GM23338 (cell line): Measurements from ENCODE around the gene SLC7A14. TPM values are rescaled to one million over a fixed set of nuclear protein-coding genes. Genes with fewer than 3 reads are reported as not detected.
A peak's percentile ranks its signal among the peaks of the same experiment; 100 is the strongest.

Source experiments
- ATAC-seq: fragments of 200-7000 bp; cut with Tn5 transposase; 3 replicates; pipeline ENCODE4 v1.9.1; 2020
- DNase-seq: peaks from one replicate; pipeline ENCODE4 v3.0.0-alpha.2; 2015; ENCODE audit warnings: low spot score
- H2AFZ ChIP-seq: fragments of 200-600 bp; sonication (generic); 2 replicates; pipeline ENCODE4 v1.8.0; 2016; ENCODE audit warnings: antibody characterized with exemption, mild to moderate bottlenecking, moderate library complexity
- H3F3A ChIP-seq: fragments of 200-600 bp; sonication (generic); replicated peaks from 2 replicates; pipeline ENCODE4 v1.8.0; 2017; ENCODE audit warnings: antibody characterized with exemption, mixed run types, low read depth
- H3K27ac ChIP-seq: fragments of 200-600 bp; sonication (generic); 2 replicates; pipeline ENCODE4 v1.6.1; 2016; ENCODE audit warnings: low read depth
- H3K27me3 ChIP-seq: fragments of 200-600 bp; sonication (generic); 2 replicates; pipeline ENCODE4 v1.8.0; 2016; ENCODE audit warnings: mild to moderate bottlenecking, mixed run types, moderate library complexity; ENCODE audit not compliant: insufficient read depth
- H3K36me3 ChIP-seq: fragments of 200-600 bp; sonication (generic); 2 replicates; pipeline ENCODE4 v1.8.0; 2016; ENCODE audit warnings: mild to moderate bottlenecking; ENCODE audit not compliant: insufficient read depth
- H3K4me1 ChIP-seq: fragments of 200-600 bp; sonication (generic); 2 replicates; pipeline ENCODE4 v1.8.0; 2016; ENCODE audit warnings: mild to moderate bottlenecking, moderate library complexity; ENCODE audit not compliant: insufficient read depth
- H3K4me2 ChIP-seq: fragments of 200-600 bp; sonication (generic); 2 replicates; pipeline ENCODE4 v1.7.1; 2017; ENCODE audit warnings: mixed run types
- H3K4me3 ChIP-seq: fragments of 200-600 bp; sonication (generic); 2 replicates; pipeline ENCODE4 v1.6.1; 2016; ENCODE audit warnings: mixed run types
- H3K79me2 ChIP-seq: fragments of 200-600 bp; sonication (generic); replicated peaks from 2 replicates; pipeline ENCODE4 v1.8.0; 2017; ENCODE audit warnings: mild to moderate bottlenecking; ENCODE audit not compliant: insufficient read depth
- H3K9me2 ChIP-seq: fragments of 200-600 bp; sonication (generic); 2 replicates; pipeline ENCODE4 v1.8.0; 2017; ENCODE audit not compliant: insufficient read depth
- H4K20me1 ChIP-seq: fragments of 200-600 bp; sonication (generic); replicated peaks from 2 replicates; pipeline ENCODE4 v1.8.0; 2017; ENCODE audit warnings: mild to moderate bottlenecking; ENCODE audit not compliant: insufficient read depth
- H3K27ac Mint-ChIP-seq: 2 replicates; pipeline ENCODE4 v1.8.0; 2020; ENCODE audit warnings: inconsistent platforms, mild to moderate bottlenecking, moderate library complexity, mixed read lengths
- H3K27me3 Mint-ChIP-seq: 3 replicates; pipeline ENCODE4 v1.8.0; 2022; ENCODE audit warnings: low read depth, mild to moderate bottlenecking, moderate library complexity, mixed read lengths, inconsistent platforms; ENCODE audit not compliant: insufficient read depth, poor library complexity
- H3K36me3 Mint-ChIP-seq: 3 replicates; pipeline ENCODE4 v1.8.0; 2021; ENCODE audit warnings: low read depth, mild to moderate bottlenecking, inconsistent platforms, moderate library complexity, mixed read lengths
- H3K4me1 Mint-ChIP-seq: 3 replicates; pipeline ENCODE4 v1.8.0; 2020; ENCODE audit warnings: mild to moderate bottlenecking, inconsistent platforms, mixed read lengths
- H3K4me3 Mint-ChIP-seq: 3 replicates; pipeline ENCODE4 v1.8.0; 2021; ENCODE audit warnings: moderate library complexity, mild to moderate bottlenecking, inconsistent platforms, mixed read lengths
- H3K9me3 Mint-ChIP-seq: 3 replicates; pipeline ENCODE4 v1.8.0; 2020; ENCODE audit warnings: moderate library complexity, mild to moderate bottlenecking, inconsistent platforms, mixed read lengths
- CREB1 ChIP-seq: fragments of 250-450 bp; sonication (Bioruptor Pico); IDR thresholded peaks from 2 replicates; pipeline ENCODE4 v1.5.0; 2020; ENCODE audit warnings: low read depth, mild to moderate bottlenecking, moderate library complexity
- EZH2 ChIP-seq: fragments of 200-600 bp; sonication (generic); IDR thresholded peaks from one replicate; pipeline ENCODE4 v1.8.0; 2017; ENCODE audit warnings: antibody characterized with exemption, mild to moderate bottlenecking, low read depth; ENCODE audit not compliant: unreplicated experiment
- JUNB ChIP-seq: IDR thresholded peaks from one replicate; pipeline ENCODE4 v1.6.1; 2016; ENCODE audit warnings: antibody characterized with exemption; ENCODE audit not compliant: unreplicated experiment
- NANOG ChIP-seq: IDR thresholded peaks from 2 replicates; pipeline ENCODE4 v1.6.1; 2016; ENCODE audit warnings: antibody characterized with exemption, borderline replicate concordance
- POLR2AphosphoS5 ChIP-seq: IDR thresholded peaks from 2 replicates; pipeline ENCODE4 v1.6.1; 2016; ENCODE audit warnings: antibody characterized with exemption, low read depth
- ZNF114 ChIP-seq: fragments of 250-450 bp; sonication (Bioruptor Pico); IDR thresholded peaks from 2 replicates; pipeline ENCODE4 v1.5.0; 2020; ENCODE audit warnings: mild to moderate bottlenecking, moderate library complexity
- ZNF331 ChIP-seq: fragments of 250-450 bp; sonication (Bioruptor Pico); IDR thresholded peaks from 2 replicates; pipeline ENCODE4 v1.5.0; 2020; ENCODE audit warnings: low read depth, mild to moderate bottlenecking, moderate library complexity
- polyA plus RNA-seq: library from polyadenylated mRNA; unstranded; fragments of >200 nt; fragmentation: Nextera tagmentation; extraction: Ambion mirVana; gene quantifications from 2 replicates; pipeline ENCODE4 v1.2.1, GENCODE V29; 2016
- total RNA-seq: library from RNA; depleted of rRNA; stranded (reverse); fragments of >200 nt; shearing (Covaris generic); gene quantifications from 2 replicates; pipeline ENCODE4 v1.2.3, GENCODE V29; 2014
- TF ChIP-seq, protein P1 (sequence below): fragments of 250-450 bp; sonication (Bioruptor Pico); IDR thresholded peaks from 2 replicates; pipeline ENCODE4 v1.5.0; 2020; ENCODE audit warnings: mild to moderate bottlenecking, moderate library complexity
- TF ChIP-seq, protein P2 (sequence below), 2 experiments: fragments of 200-600 bp in 1 of 2; sonication (generic) in 1 of 2; conservative IDR thresholded peaks; 2 replicates each; pipeline versions ENCODE4 v1.5.1 to v1.6.1; 2016 to 2017; ENCODE audit warnings: antibody characterized with exemption in 2 of 2, low read depth in 2 of 2, mild to moderate bottlenecking in 2 of 2, moderate library complexity in 1 of 2
- TF ChIP-seq, protein P3 (sequence below): IDR thresholded peaks from 2 replicates; pipeline ENCODE4 v1.6.1; 2016; ENCODE audit warnings: antibody characterized with exemption

SLC7A14 gene
- total and polyA plus RNA-seq, 2 experiments from 2014 or later, result 0.49 to 0.82 TPM

DNA sequence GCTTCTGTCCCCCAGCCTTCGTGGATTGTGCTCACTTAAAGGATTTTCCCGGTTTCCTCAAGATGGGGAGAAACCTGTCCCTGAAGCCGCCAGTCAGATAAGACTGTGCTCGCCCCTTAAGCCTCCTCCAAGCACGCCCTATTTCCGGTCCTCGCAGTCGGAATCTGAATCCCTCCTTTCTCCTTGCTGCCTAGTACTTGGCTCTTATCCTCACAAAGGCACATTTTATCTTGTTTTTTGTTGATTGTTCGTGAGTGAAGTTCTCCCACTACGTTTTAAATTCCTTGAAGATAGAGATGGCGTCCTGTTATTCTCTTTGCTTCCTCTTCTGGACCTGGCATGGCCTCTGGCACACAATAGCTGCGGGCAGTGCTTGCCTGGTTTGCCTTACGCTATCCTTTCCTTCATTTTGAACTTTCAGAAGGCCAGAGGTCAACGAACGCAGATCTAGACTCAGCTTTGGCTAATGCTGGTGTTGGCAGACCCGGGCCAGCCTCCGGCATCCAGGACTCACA, 165.5 kb downstream of the SLC7A14 start:
- H3K27me3 Mint-ChIP-seq, result peaks cover 38% of the 10 kb centered on the region
- DNase-seq, result peak; percentile 68
- no peak overlapping the region for H3K27ac ChIP-seq
- peak overlapping the region; percentile 65 for H3K4me3 ChIP-seq
- H3K9me3 Mint-ChIP-seq, result 0 out of 3 replicates have a peak, but pooled peaks cover 2% of the 10 kb centered on the region
- H4K20me1 ChIP-seq, result no peaks in the 10 kb centered on the region
- peaks cover 27% of the 10 kb centered on the region for H3K4me1 ChIP-seq
- peak overlapping the region; percentile 52 for H3K4me3 Mint-ChIP-seq
- H3K4me2 ChIP-seq, result peak overlapping the region; percentile 92
- H3K27ac Mint-ChIP-seq, result no peak overlapping the region
- ATAC-seq, result peak; percentile 45
- peaks cover 19% of the 10 kb centered on the region for H3K4me1 Mint-ChIP-seq
- H3K36me3 ChIP-seq, result no peaks in the 10 kb centered on the region
- peaks cover 6% of the 10 kb centered on the region; the same call in 1 of the 3 replicates for H3K36me3 Mint-ChIP-seq
- peaks cover 59% of the 10 kb centered on the region for H3K27me3 ChIP-seq
- peak; percentile 53 for TF ChIP-seq EZH2
- TF ChIP-seq, protein P1, sequence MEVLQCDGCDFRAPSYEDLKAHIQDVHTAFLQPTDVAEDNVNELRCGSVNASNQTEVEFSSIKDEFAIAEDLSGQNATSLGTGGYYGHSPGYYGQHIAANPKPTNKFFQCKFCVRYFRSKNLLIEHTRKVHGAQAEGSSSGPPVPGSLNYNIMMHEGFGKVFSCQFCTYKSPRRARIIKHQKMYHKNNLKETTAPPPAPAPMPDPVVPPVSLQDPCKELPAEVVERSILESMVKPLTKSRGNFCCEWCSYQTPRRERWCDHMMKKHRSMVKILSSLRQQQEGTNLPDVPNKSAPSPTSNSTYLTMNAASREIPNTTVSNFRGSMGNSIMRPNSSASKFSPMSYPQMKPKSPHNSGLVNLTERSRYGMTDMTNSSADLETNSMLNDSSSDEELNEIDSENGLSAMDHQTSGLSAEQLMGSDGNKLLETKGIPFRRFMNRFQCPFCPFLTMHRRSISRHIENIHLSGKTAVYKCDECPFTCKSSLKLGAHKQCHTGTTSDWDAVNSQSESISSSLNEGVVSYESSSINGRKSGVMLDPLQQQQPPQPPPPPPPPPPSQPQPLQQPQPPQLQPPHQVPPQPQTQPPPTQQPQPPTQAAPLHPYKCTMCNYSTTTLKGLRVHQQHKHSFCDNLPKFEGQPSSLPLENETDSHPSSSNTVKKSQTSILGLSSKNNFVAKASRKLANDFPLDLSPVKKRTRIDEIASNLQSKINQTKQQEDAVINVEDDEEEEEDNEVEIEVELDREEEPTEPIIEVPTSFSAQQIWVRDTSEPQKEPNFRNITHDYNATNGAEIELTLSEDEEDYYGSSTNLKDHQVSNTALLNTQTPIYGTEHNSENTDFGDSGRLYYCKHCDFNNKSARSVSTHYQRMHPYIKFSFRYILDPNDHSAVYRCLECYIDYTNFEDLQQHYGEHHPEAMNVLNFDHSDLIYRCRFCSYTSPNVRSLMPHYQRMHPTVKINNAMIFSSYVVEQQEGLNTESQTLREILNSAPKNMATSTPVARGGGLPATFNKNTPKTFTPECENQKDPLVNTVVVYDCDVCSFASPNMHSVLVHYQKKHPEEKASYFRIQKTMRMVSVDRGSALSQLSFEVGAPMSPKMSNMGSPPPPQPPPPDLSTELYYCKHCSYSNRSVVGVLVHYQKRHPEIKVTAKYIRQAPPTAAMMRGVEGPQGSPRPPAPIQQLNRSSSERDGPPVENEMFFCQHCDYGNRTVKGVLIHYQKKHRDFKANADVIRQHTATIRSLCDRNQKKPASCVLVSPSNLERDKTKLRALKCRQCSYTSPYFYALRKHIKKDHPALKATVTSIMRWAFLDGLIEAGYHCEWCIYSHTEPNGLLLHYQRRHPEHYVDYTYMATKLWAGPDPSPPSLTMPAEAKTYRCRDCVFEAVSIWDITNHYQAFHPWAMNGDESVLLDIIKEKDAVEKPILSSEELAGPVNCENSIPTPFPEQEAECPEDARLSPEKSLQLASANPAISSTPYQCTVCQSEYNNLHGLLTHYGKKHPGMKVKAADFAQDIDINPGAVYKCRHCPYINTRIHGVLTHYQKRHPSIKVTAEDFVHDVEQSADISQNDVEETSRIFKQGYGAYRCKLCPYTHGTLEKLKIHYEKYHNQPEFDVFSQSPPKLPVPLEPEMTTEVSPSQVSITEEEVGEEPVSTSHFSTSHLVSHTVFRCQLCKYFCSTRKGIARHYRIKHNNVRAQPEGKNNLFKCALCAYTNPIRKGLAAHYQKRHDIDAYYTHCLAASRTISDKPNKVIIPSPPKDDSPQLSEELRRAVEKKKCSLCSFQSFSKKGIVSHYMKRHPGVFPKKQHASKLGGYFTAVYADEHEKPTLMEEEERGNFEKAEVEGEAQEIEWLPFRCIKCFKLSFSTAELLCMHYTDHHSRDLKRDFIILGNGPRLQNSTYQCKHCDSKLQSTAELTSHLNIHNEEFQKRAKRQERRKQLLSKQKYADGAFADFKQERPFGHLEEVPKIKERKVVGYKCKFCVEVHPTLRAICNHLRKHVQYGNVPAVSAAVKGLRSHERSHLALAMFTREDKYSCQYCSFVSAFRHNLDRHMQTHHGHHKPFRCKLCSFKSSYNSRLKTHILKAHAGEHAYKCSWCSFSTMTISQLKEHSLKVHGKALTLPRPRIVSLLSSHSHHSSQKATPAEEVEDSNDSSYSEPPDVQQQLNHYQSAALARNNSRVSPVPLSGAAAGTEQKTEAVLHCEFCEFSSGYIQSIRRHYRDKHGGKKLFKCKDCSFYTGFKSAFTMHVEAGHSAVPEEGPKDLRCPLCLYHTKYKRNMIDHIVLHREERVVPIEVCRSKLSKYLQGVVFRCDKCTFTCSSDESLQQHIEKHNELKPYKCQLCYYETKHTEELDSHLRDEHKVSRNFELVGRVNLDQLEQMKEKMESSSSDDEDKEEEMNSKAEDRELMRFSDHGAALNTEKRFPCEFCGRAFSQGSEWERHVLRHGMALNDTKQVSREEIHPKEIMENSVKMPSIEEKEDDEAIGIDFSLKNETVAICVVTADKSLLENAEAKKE (CRISPR knock-in tag), result no peak
- peaks cover 18% of the 10 kb centered on the region for H3F3A ChIP-seq
- H3K9me2 ChIP-seq, result 0 out of 2 replicates have a peak, but pooled peaks cover 4% of the 10 kb centered on the region
- peak overlapping the region; percentile 98 for H2AFZ ChIP-seq
- H3K79me2 ChIP-seq, result no peaks in the 10 kb centered on the region

DNA sequence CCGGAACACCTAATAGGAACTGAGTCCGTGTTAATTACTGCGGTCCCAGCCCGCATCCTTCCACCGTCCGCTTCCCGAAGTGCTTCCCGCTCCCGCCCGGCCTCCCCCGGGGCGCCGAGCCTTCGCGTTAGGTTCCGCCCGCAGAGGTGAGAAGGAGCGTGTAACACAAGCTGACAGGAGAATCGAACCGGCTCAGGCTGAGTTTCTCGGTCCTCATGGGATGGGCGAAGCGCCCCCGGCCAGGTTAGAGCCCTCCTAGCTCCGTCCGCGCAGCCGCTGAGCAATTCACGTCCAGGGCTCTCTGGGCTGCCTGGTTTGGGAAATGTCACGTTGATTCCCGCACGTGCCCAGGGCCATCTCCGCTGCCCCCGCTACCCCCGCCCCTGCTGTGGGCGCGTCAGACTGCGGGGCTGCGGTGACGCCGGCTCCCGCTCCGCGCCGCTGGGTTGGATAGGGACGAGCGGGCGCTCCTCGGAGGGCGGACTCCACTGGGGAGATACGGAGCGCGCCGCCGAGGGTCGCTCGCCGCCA, 166.3 kb downstream of the SLC7A14 start:
- Histone ChIP-seq H3K4me2 (peak overlapping the region; percentile 92), H3K4me3 (peak overlapping the region; percentile 65), H4K20me1 (no peaks in the 10 kb centered on the region), H3K9me2 (0 out of 2 replicates have a peak, but pooled peaks cover 4% of the 10 kb centered on the region), H3K4me1 (peaks cover 27% of the 10 kb centered on the region), H3K36me3 (no peaks in the 10 kb centered on the region), H3K27me3 (peaks cover 59% of the 10 kb centered on the region), H3K79me2 (no peaks in the 10 kb centered on the region), H2AFZ (peak overlapping the region; percentile 98), H3F3A (peaks cover 18% of the 10 kb centered on the region), H3K27ac (no peak overlapping the region)
- peaks cover 38% of the 10 kb centered on the region for H3K27me3 Mint-ChIP-seq
- H3K36me3 Mint-ChIP-seq, result peaks cover 4% of the 10 kb centered on the region; the same call in 1 of the 3 replicates
- ATAC-seq (peak; percentile 71), DNase-seq (peak; percentile 74)
- H3K27ac Mint-ChIP-seq, result no peak overlapping the region
- H3K9me3 Mint-ChIP-seq, result 0 out of 3 replicates have a peak, but pooled peaks cover 2% of the 10 kb centered on the region
- peak overlapping the region; percentile 52 for H3K4me3 Mint-ChIP-seq
- H3K4me1 Mint-ChIP-seq, result peaks cover 16% of the 10 kb centered on the region
- TF ChIP-seq, protein P2, sequence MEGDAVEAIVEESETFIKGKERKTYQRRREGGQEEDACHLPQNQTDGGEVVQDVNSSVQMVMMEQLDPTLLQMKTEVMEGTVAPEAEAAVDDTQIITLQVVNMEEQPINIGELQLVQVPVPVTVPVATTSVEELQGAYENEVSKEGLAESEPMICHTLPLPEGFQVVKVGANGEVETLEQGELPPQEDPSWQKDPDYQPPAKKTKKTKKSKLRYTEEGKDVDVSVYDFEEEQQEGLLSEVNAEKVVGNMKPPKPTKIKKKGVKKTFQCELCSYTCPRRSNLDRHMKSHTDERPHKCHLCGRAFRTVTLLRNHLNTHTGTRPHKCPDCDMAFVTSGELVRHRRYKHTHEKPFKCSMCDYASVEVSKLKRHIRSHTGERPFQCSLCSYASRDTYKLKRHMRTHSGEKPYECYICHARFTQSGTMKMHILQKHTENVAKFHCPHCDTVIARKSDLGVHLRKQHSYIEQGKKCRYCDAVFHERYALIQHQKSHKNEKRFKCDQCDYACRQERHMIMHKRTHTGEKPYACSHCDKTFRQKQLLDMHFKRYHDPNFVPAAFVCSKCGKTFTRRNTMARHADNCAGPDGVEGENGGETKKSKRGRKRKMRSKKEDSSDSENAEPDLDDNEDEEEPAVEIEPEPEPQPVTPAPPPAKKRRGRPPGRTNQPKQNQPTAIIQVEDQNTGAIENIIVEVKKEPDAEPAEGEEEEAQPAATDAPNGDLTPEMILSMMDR (conservative IDR thresholded peaks at IDR 0.05; ENCODE audit: low read depth in 2 of 2), result no peak
- TF ChIP-seq, protein P3, sequence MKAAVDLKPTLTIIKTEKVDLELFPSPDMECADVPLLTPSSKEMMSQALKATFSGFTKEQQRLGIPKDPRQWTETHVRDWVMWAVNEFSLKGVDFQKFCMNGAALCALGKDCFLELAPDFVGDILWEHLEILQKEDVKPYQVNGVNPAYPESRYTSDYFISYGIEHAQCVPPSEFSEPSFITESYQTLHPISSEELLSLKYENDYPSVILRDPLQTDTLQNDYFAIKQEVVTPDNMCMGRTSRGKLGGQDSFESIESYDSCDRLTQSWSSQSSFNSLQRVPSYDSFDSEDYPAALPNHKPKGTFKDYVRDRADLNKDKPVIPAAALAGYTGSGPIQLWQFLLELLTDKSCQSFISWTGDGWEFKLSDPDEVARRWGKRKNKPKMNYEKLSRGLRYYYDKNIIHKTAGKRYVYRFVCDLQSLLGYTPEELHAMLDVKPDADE, result no peak
- TF ChIP-seq POLR2AphosphoS5 (no peak), CREB1 (CRISPR knock-in tag) (peak; percentile 81), JUNB (no peak), ZNF331 (no peak), EZH2 (peak; percentile 6), NANOG (no peak), ZNF114 (CRISPR knock-in tag) (no peak)
